ENCODE data around the gene CCM2.

CCM2 gene

DNA sequence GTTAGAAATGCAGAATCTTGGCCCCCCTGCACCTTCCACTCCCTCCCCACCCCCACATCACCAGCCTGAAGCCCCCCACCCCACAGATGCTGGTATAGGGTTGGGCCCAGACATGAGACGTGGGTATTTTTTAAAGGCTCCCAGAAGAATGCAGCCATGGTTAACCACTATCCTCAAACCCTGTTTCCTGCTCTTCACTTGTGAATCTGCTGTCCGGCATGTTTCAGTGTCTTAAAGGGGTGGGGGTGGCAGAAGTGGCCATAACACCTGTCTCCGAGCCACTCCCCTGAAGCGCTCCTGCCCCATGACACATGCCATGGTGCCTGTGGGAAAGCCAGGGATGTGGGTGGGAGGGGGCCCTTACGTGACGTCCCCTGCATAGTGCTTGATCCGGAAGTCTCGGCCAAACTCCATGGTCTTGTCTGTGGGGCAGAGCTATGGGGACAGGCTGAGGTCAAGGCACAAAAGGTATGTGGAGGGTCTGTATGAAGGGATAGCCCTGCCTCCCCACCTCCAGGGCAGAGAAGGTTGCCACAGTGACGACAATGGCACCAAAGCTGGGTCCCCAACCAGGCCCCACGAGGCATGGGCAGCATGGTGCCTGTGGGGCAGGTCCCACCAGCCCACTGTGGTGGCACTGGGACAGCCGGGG is 30.8 kb upstream of the CCM2 start:
- DNase-seq (ENCODE audit: low spot score) = no peak

DNA sequence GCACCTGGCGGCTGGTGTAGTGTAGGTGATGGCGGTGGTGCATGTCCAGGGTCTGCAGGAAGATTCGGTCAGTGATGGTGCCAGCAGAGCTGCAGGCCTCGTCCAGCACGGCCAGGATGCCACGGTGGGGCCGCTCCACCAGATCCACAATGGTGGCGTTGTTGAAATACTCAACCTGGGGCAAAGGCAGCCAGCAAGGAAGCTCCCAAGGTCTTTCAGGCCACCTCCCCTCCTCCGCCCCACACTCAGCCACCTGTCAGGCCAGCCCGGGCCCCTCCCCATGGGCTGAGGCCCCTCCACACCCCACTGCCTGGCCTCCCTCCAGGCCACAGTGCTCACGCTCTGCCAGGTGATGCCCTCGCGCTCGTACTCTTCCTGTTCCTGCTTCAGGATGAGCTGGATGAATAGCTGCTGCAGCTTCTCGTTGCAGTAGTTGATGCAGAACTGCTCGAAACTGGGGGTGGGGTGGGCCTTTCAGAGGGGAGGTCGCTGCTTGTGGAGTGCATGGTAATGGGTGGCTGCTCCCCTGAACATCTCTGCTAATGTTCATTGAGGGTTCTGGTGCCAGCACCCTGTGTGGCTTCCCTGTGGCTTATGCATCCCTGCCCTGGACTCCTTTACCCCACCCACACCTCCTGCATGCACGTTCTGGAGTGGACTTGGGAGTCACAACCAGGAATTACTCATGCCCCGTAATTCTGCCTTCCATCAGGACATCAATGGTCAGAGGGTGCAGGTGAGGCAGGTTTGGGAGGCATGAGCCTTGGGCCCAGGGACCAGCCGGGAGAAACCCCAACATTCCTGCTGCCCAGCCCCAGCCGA is 30.1 kb upstream of the CCM2 start:
- DNase-seq (ENCODE audit: low spot score) = no peak

DNA sequence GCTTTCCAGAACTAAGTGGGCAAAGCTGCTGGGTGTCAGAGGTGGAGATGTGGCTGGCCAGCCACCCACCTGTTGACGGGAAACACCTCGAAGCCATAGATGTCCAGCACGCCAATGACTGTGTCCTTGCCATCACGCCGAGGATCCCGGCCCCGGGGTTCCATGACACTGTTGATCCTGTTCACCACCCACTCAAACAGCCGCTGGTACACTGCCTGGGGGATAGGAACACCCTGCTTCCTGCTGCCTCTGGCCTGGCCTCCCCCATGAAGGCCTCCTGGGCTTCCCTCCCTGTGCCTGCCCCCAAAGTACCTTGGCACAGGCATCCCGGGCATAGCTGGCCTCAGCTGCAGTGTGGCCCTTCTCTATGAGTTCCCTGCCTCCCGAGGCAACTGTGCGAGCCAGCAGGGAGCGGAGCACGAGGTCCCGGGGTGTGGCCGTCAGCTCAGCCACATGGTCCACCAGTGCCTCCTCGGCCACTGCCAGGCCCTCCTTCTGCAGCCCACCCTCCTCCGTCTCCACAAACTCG is 29.4 kb upstream of the CCM2 start:
- no peak for DNase-seq (ENCODE audit: low spot score)

DNA sequence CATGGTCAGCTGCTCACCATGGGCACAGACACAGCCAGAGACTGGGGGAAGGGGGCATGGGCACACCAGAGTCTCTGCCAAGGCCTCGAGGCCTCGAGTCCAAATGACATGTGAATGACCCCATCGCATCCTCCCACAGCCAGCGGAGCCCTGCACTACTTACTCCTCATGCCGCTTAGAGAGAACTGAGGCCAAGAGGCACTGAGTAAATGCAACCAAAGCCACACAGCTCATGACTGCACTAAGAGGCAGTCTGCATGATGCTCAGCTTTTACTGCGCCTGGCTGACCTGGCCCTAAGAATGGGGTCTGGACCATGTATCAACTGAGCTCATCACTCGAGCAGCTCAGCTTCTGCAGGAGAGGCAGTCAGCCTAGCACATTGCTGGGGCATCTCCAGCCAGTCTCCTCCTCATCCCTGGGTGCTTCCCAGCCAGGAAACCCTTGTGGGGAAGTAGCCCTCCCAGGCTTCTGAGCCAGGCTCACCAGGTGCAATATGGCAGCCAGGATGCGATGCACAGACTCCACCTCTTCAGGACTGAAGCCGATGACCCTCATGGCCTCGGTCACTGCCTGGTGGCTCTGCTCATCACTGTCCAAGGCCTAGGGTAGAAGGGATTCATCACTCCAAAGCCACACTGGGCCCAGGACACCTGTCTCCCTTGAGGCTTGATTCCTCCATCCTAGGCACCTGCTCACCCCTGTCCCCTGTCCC is 28.7 kb upstream of the CCM2 start:
- DNase-seq (ENCODE audit: low spot score) = no peak

DNA sequence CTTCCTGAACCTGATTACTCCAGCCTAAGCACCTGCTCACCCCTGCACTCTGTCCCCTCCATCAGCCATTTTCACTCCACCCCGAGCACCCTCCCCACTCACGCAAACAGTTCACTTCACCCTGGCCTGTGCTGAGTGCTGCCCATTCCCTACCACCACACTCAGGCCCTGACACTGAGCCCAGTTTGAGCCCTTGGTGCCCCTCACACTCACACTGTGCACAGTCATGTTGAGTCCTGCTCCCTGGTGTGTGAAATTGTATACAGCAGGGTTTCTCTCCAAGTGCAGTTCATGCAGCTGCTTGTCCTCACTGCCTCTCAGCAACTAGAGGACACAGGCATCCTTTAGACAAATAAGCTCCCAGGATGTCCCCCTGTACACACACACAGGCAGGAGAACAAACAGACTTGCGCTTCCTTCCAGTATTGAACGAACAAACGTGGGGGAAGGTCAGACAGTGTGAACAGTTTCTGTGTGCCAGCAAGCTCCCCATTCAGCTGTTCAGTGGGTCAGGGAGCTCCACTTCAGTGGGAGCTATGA is 28.0 kb upstream of the CCM2 start:
- DNase-seq (ENCODE audit: low spot score) = no peak

DNA sequence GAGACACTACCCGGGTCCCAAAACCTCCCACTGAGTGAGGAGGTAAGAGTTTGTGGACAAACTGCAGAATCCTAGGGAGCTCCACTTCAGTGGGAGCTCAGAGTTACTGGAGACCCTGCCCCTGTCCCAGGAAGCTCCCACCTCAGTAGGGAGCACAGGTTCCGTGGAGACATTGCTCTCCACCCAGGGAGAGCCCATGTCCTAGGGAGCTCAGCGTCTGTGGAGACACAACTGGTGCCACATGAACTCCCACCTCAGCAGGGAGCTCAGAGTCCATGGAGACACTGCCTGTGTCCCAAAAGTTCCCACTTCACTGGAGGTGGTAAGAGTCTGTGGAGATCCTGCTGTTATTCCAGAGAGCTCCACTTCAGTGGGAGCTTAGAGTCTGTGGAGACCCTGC is 27.4 kb upstream of the CCM2 start:
- no peak for DNase-seq (ENCODE audit: low spot score)

DNA sequence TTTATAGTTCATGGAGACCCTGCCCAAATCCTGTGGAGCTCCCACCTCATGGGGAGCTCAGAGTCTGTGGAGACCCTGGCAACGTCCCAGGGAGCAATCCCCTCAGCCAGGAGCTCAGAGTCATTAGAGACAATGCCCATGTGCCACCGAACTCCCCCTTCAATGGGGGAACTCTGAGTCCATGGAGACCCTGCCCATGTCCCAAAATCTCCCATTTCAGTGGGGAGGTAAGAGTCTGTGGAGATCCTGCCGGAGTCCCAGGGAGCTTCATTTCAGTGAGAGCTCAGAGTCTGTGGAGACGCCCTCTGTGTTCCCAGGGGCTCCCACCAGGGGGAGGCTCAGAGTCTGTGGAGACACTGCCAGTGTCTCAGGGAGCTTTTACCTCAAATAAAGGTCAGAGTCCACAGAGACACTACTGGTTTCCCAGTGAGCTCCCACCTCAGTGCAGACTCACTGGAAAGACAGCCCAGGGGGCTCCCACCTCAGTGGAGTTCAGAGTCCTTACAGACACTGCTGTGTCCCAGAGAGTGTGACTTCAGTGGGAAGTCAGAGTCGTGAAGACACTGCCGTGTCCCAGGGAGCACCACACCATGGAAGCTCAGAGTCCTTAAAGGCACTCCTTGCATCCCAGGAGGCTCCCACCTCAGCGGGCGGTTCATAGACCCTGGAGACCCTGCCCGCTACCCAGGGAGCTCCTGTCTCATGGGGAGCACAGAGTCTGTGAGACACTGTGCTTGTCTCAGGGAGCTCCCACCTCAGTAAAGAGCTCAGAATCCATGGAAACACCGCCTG is 26.2 kb upstream of the CCM2 start:
- DNase-seq (ENCODE audit: low spot score) = no peak

DNA sequence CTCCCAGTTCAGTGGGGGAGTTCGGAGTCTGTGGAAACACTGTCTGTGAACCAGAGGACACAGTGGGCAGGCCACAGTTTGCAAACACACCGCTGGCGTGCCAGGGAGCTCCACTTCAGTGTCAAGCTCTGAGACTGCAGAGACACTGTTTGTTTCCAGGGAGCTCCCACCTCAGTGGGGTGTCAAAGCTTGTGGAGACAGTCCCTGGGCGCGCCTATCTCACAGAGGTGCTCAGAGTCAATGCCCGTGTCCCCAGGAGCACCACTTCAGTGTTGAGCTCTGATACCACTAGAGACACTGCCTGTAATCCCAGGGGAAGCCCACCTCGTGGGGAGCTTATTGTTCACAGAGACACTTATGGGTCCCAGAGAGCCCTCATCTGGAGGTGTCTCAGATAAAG is 25.5 kb upstream of the CCM2 start:
- no peak for DNase-seq (ENCODE audit: low spot score)

DNA sequence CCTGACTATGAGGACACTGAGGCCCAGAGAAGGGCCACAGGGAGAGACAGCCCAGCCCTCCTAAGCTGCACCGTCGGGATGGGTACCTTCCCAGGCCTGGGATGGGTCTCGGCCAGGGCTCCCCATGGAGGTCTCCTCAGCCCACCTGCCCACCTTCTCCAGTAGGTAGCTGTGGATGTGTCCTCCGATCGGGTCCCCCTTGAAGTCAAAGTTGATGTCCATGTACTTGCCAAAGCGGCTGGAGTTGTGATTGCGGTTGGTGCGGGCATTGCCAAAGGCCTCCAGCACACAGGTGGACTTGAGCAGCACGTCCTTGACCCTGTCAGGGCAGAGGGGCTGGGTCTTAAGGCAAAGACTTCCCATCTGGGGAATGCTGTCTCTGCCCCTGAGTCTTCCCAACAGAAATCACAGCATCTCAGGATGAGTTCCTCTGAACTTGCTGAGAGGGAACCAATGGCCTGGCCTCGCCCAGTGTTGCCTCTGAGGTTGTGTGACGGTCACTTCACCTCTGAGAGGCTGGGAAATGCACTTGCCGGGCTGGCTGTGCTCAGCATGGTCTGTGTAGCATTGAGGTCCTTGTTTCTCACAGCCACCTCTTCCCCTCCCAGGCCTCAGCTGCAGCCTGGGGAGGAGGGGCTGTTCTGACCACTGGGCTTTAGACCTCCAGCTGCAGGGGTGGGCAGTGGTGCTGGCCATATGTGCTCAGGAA is 24.5 kb upstream of the CCM2 start:
- no peak for DNase-seq (ENCODE audit: low spot score)

DNA sequence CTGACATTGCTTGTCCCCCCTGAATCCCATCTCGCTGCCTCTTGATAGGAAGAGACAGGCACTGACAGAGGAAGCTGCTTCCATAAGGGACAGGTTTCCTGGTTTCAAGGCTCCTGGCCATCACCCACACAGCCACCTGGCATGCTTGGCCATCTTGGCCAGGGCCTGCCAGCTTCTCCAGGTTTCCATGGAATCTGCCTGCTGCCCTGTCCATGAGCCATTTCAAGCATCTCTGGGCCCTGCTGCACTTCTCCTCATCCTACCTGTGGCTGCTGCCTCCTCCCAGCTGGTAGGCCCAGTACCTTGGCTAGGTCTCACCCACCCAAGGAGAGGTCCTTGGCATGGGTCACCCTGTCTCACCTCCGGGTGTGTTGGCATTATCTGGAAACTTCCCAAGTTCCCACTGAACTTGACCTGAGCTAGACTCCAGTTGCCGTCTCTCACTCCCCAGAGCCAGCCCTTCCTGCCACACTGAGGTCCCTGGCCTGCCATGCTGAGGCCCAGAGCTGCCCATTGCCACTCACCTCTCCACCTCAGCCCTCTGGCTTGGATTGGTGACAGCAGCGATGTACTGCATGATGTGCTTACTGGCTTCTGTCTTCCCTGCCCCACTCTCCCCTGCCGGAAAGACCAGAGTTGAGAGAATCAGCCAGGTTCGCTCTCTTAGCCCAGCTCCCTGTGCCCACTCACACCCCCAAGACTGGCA is 23.8 kb upstream of the CCM2 start:
- DNase-seq (ENCODE audit: low spot score) = no peak

DNA sequence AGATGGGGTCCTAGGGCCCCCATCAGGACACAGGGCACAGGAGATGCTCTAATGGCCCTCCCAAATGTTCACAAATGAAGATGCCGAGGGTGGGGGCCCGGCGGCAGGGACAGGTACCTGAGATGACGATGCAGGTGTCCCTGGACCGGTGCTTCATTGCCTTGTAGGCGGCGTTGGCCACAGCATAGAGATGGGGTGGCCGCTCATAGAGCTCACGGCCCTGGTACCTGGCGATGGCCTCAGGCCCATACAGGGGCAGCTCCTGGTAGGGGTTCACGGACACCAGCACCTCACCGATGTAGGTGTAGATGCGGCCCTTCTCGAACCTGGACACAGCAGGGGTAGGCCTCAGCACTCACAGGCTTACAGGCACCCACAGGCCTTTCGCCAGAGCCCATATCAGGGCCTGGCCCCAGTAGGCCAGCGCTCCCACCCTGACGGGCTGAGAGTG is 23.2 kb upstream of the CCM2 start:
- DNase-seq (ENCODE audit: low spot score) = no peak

DNA sequence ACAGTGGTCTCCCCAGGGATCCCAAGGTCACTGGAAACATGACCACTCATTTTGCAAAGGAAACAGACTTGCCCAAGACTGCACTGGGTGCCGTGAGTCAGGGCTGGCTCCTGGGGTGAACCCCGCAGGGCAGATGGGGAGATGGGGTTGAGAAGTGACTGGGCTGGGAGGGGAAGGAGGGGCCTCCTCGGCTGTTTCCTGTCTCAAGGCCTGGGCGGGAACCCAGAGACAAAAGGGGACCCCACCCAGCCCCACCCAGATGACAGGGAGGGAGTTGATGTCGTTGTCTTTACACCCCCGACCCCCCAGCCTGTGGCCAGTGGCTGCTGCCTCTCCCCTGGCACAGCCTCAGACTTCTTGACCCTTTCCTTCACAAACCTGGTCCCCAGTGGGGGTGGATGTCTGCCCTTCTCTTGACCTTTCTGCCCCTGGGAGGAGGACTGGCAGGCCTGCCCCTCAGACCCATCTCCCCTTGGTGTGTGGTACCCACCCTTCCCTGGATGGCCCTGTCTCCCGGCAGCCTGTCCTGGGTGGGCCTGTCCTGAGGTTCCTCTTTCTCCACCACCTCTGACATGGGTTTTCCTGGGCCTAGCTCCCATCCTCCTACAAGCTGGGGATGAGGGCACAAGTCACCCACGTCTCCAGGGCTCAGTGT is 22.6 kb upstream of the CCM2 start:
- no peak for DNase-seq (ENCODE audit: low spot score)

DNA sequence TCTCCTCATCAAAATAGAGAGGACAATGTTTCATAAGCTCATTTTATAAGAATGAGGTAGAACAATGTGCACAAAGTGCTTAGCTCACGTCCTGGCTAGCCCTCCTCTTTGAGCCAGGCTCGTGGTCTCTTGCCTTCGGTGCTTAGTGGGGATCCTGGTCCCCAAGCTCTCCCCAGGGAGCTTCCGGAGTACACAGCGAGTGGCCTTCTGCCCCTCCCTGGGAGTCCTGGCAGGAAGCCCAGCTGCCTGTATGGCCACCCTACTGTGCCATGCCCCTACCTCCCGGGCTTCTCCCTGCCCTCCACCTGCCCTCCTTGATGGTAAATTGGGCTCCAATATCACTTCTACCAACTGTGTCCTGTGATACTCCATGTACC is 22.1 kb upstream of the CCM2 start:
- DNase-seq (ENCODE audit: low spot score) = no peak

DNA sequence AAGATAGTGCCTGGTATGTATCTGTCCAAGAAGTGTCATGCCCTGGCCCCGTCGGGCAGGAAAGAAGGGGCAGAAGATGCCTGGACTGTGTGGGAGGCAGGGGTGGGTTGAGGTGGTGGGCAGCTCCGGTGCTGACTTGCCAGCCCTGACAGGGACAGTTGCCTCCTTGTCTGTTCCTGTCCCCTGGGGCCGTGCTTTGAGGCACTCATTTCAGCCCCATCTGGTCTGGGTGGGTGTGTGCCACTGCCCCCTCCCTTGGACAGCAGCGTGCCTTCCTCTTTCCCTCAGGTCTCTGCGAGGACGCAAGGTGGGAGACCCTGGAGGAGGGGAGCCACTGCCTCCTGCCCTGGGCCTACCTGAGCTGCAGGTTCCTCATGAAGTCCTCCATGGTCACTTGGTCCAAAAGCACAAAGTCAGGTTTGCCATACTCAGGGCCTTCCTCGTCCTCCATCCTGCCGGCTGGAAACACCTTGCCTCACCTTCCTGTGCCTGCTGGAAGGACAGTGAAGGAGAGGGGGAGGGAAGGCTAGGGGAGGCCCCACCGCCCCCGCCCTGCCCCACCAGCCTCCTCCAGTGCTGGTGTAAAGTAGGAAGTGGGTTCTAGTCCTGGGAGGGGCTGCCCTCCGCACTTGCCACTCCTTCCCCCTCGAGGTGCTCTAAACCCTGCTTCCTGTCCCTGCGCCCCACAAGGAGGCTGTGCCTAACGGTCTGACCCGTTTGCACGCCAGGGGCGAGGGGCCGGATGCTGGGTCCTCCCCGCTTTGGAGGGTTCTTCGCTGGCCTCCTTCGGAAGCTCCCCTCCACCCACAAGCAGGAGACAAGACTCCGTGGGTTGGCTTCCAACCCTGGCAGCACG is 21.3 kb upstream of the CCM2 start, which contains the start of gene MYO1G:
MYO1G (minus strand) TSS at position 505 of the 856 bp plus-strand sequence; CDS start at position 451, 54 bp downstream.
- peak; percentile 31 for DNase-seq (ENCODE audit: low spot score)

DNA sequence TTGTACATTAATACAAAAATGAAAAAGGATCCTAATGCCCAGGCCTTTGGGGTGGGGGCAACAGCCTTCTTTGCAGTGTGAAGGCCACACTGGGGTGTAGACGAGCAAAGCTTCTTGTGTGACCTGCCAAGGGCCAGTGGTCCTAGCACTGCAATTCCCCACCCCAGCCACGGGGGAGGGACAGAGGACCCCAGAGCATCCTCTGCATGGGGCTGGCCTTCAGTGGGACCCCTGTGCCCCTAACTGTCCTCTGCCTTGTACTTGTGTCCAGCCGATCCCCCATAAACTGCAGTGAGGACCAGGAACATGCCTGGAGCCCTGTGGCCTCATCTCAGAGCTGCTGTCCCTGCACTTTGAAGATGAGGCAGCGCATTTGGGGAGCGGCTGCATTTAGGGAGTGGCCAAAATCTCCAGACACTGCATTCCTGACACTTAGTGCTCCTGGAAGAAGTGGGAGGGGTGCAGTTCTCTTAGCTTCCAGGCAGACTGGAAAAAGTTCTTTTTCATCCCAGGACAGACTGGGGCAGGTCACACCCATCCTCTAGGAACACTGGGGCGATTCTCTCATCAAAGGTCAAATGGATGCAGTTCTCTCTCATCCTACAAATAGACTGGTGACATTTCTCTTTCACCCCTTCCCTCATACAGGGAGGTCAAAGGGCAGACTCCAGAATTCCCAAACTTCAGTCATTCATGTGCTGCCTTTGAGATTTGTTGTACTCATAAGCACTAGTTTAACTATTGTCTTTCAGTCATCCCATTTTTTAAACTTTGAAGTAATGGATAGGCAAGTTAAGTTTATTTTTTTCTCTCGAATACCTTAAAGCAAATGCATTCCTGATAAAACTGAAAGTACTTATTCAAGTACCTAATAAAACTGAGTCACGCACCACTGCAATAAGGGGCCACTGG is 20.3 kb upstream of the CCM2 start:
- no peak for DNase-seq (ENCODE audit: low spot score)

DNA sequence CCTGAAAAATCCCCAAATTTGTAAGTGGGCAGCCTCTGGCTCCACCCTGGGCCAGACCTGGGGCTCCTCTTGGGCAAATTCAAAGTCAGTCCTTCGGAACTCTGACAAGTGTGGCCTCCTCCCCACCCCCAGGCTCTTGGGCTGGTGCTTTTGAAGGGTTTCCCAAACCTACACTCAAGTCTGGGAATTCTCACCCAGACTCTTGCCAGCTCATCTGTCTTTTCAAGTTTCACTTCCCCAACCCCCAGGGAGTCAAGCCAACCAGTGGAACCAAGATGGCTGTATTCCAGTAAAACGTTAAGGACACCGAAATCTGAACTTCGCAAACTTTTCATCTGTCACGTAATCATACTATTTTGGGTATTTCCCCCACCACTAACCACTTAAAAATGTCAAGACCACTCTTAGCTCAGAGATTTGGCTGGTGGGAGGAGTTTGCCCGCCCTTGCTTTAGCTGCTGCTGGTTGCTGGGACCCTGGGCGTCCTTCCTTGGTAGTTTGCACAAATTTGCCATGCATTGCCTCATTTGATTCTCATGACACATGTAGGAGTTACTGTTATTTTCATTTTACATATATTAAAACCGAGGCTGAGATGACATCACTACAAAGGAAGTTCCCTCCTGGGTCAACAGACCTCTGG is 19.5 kb upstream of the CCM2 start:
- DNase-seq (ENCODE audit: low spot score) = peak; percentile 43

DNA sequence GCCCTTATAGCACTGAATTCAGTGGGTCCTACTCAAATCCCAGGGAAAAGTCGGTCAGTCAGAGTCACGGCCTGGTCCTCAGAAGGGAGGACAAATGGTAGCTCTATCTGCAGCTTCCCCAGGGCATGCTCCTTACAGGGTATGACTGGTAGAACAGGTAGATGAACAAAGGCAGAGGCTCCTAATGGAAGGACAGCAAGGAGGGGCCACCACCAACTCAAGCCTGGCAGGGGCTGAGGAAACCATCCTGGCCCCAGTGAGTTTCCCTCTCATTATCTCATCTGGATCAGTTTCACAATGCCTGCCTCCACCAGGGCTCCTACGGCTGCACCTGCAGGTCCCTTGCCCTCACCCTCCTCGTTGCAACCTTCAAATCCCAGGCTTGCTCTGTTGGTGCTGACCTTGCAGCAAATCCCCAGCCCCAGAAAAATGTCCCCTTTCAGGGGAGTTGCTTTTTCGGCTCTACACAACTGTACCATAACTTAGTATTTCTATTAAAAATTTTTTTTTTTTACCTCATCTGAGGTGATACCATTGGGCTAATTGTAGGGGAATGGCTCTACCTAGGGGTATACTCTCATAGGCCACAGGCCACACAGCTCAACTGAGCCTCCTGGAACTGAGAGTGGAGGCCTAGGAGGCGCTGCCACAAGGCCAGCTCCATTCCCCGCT is 18.8 kb upstream of the CCM2 start:
- DNase-seq (ENCODE audit: low spot score) = no peak
